Kidney (tissue), 14 donors: ENCODE measurements around the gene CSF2. TPM values are rescaled to one million over a fixed set of nuclear protein-coding genes. Genes with fewer than 3 reads are reported as not detected.

ENCODE experiments used
- DNase-seq, 5 donors: peaks; one replicate each; pipeline ENCODE4 v3.0.0-alpha.2; 2013 to 2020
- FAIRE-seq: peaks from 2 replicates; lab custom pipeline; 2012; peaks lifted over from hg19 to GRCh38; lab: Jason Lieb, UNC
- H3K27ac ChIP-seq, 2 donors: one replicate each; pipeline ENCODE4 v1.7.0; 2013; ENCODE audit warnings: low read depth in 2 of 2, low read length in 2 of 2, inconsistent platforms in 1 of 2
- H3K27me3 ChIP-seq: one replicate; pipeline ENCODE4 v1.7.1; 2013; ENCODE audit warnings: low read length, inconsistent platforms; ENCODE audit not compliant: control insufficient read depth, insufficient read depth
- H3K36me3 ChIP-seq, 3 donors: one replicate each; pipeline versions ENCODE4 v1.7.0 to v1.7.1; 2013; ENCODE audit warnings: low read length in 3 of 3, control low read depth in 1 of 3, inconsistent platforms in 1 of 3; ENCODE audit not compliant: insufficient read depth in 3 of 3, control insufficient read depth in 2 of 3
- H3K4me1 ChIP-seq, 3 donors: one replicate each; pipeline versions ENCODE4 v1.7.0 to v1.7.1; 2013; ENCODE audit warnings: low read length in 3 of 3, inconsistent platforms in 1 of 3, low read depth in 1 of 3; ENCODE audit not compliant: control insufficient read depth in 2 of 3, insufficient read depth in 2 of 3
- H3K4me3 ChIP-seq, 3 donors: one replicate each; pipeline versions ENCODE4 v1.7.0 to v1.8.1; 2013; ENCODE audit warnings: low read length in 3 of 3, control low read depth in 1 of 3, inconsistent platforms in 1 of 3
- H3K9ac ChIP-seq, 3 donors: one replicate each; pipeline versions ENCODE4 v1.7.0 to v1.7.1; 2013; ENCODE audit warnings: low read length in 3 of 3, control low read depth in 1 of 3, inconsistent platforms in 1 of 3
- H3K9me3 ChIP-seq, 3 donors: one replicate each; pipeline versions ENCODE4 v1.7.0 to v1.7.1; 2013; ENCODE audit warnings: low read length in 3 of 3, control low read depth in 1 of 3, inconsistent platforms in 1 of 3; ENCODE audit not compliant: control insufficient read depth in 2 of 3, insufficient read depth in 1 of 3
- CTCF ChIP-seq: IDR thresholded peaks from 3 replicates; pipeline ENCODE4 v1.5.1; 2012; ENCODE audit warnings: mild to moderate bottlenecking, moderate library complexity, borderline replicate concordance; ENCODE audit not compliant: insufficient read depth; ENCODE audit errors: extremely low read depth
- intact Hi-C: fragments of 100-400 bp; cut with DNase I; formaldehyde crosslinking; loops from one replicate; pipeline ENCODE4 v1.11.1; 2022
- polyA plus RNA-seq: library from polyadenylated mRNA; stranded (reverse); fragments of 350-450 nt; fragmentation: Illumina TruSeq; extraction: RNeasy Lipid Tissue Mini Kit (QIAGEN cat#74804); gene quantifications from one replicate; pipeline ENCODE4 v1.2.3, GENCODE V29; 2014; ENCODE audit warnings: low read depth, low replicate concordance; ENCODE audit not compliant: insufficient read depth
- total RNA-seq: library from RNA; stranded (reverse); fragmentation: NEBNext Ultra II Directional; extraction: Animal tissue kit (Norgen Biotek cat#: 25700); gene quantifications from one replicate; pipeline ENCODE4 v1.2.1, GENCODE V29; 2021
- donor health status: control.
- donor health status: control.
- donor health status: control.
- donor health status: control.
- donor health status: control.
- donor health status: DM: yes; HTN: yes; CAD: no.
- donor health status: Normal renal cell carcinoma (clear cell type).

Gene CSF2
- total and polyA plus RNA-seq, 2 donors from 2014 or later, result not detected

GRCh38 chr5:132099076-132099748, 25.6 kb downstream of the CSF2 start:
- H3K4me1 ChIP-seq, result peaks cover 0 to 3% (median 0%) of the 10 kb centered on the region in 3 donors
- intact Hi-C loops, result no loop called here
- FAIRE-seq (no peak), DNase-seq (peak in 1 of 5 donors; percentile 1)
- H3K4me3 ChIP-seq, result no peak overlapping the region
- H3K36me3 ChIP-seq, result no peaks in the 10 kb centered on the region
- no peak for TF ChIP-seq CTCF
- no peaks in the 10 kb centered on the region for H3K27me3 ChIP-seq
- H3K9me3 ChIP-seq, result no peaks in the 10 kb centered on the region
- no peak overlapping the region for H3K9ac ChIP-seq
- no peak overlapping the region for H3K27ac ChIP-seq

GRCh38 chr5:132099905-132100304, 26.3 kb downstream of the CSF2 start:
- Histone ChIP-seq H3K4me1 (peaks cover 0 to 3% (median 0%) of the 10 kb centered on the region in 3 donors), H3K27ac (no peak overlapping the region), H3K9ac (no peak overlapping the region), H3K4me3 (no peak overlapping the region), H3K36me3 (no peaks in the 10 kb centered on the region), H3K27me3 (no peaks in the 10 kb centered on the region), H3K9me3 (no peaks in the 10 kb centered on the region)
- no peak for DNase-seq
- TF ChIP-seq CTCF, result no peak
- intact Hi-C loops, result no loop called here
- no peak for FAIRE-seq

- Histone ChIP-seq H3K9me3 (no peaks in the 10 kb centered on the region), H3K9ac (no peak overlapping the region), H3K36me3 (no peaks in the 10 kb centered on the region), H3K27ac (no peak overlapping the region), H3K27me3 (no peaks in the 10 kb centered on the region), H3K4me3 (no peak overlapping the region), H3K4me1 (peaks cover 0 to 3% (median 0%) of the 10 kb centered on the region in 3 donors)
- peak in 1 of 5 donors; percentile 3 for DNase-seq
- intact Hi-C loops, result no loop called here
- FAIRE-seq, result no peak
- TF ChIP-seq CTCF, result no peak
These were observed 27.2 kb downstream of the CSF2 start for GRCh38 chr5:132100672-132101261.
